ENCODE data around the gene TMCC2.

DNA sequence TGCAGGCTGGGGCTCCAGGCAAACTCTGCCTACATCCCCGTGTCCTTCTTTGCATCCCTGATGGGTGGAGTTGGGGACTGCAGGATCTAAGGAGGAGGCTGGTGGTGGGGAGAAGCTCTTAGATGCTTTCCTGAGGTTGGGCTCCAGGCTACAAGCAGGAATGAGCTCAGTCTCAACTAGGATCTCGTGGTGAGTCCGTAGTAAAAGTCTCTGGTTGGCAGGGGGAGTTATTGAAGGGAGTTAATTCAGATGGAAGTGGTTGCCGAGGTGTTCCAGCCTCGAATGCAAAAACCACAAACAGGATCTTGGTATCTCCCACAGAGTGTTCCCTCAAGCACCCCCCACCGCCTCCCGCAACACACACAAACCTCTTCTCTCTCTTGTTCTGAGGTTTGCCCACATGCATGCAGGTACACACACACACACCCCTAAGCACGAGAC lies 35.0 kb downstream of the TMCC2 start:
- TF ChIP-seq, protein P1, sequence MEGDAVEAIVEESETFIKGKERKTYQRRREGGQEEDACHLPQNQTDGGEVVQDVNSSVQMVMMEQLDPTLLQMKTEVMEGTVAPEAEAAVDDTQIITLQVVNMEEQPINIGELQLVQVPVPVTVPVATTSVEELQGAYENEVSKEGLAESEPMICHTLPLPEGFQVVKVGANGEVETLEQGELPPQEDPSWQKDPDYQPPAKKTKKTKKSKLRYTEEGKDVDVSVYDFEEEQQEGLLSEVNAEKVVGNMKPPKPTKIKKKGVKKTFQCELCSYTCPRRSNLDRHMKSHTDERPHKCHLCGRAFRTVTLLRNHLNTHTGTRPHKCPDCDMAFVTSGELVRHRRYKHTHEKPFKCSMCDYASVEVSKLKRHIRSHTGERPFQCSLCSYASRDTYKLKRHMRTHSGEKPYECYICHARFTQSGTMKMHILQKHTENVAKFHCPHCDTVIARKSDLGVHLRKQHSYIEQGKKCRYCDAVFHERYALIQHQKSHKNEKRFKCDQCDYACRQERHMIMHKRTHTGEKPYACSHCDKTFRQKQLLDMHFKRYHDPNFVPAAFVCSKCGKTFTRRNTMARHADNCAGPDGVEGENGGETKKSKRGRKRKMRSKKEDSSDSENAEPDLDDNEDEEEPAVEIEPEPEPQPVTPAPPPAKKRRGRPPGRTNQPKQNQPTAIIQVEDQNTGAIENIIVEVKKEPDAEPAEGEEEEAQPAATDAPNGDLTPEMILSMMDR (IDR thresholded peaks at IDR 0.05; ENCODE audit: low read depth, low read length) = no peak
- no peak for TF ChIP-seq POLR2A (IDR thresholded peaks at IDR 0.05; ENCODE audit: extremely low read depth, insufficient read length)
- TF ChIP-seq, protein P2, sequence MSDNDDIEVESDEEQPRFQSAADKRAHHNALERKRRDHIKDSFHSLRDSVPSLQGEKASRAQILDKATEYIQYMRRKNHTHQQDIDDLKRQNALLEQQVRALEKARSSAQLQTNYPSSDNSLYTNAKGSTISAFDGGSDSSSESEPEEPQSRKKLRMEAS (IDR thresholded peaks at IDR 0.05; ENCODE audit: low read depth, low read length) = no peak
- no peak for TF ChIP-seq MYC (IDR thresholded peaks at IDR 0.05; ENCODE audit: low read depth, low read length)
